Muscle layer of colon (tissue), 2 donors: ENCODE measurements around the gene EYS.

Source experiments
- H3K27ac ChIP-seq: one replicate; pipeline ENCODE4 v1.7.0; 2013; ENCODE audit warnings: low read depth, mild to moderate bottlenecking, low read length, moderate library complexity
- H3K27me3 ChIP-seq, 2 donors: one replicate each; pipeline ENCODE4 v1.7.0; 2013; ENCODE audit warnings: low read length in 2 of 2, mild to moderate bottlenecking in 2 of 2; ENCODE audit not compliant: insufficient read depth in 2 of 2, control insufficient read depth in 1 of 2
- H3K36me3 ChIP-seq: one replicate; pipeline ENCODE4 v1.7.0; 2013; ENCODE audit warnings: mild to moderate bottlenecking, low read length; ENCODE audit not compliant: insufficient read depth
- H3K4me1 ChIP-seq: one replicate; pipeline ENCODE4 v1.7.0; 2013; ENCODE audit warnings: mild to moderate bottlenecking, low read length; ENCODE audit not compliant: insufficient read depth
- H3K4me3 ChIP-seq, 2 donors: one replicate each; pipeline ENCODE4 v1.7.0; 2013; ENCODE audit warnings: low read length in 2 of 2, low read depth in 1 of 2, mild to moderate bottlenecking in 1 of 2, moderate library complexity in 1 of 2
- H3K9ac ChIP-seq: one replicate; pipeline ENCODE4 v1.7.0; 2013; ENCODE audit warnings: low read length
- H3K9me3 ChIP-seq: one replicate; pipeline ENCODE4 v1.7.0; 2013; ENCODE audit warnings: mild to moderate bottlenecking, low read length
- donor health status: abdominal sarcoma.
- donor health status: Adenocarcinoma of cecum.

Gene EYS

GRCh38 chr6:63716169-63716568 is 1990.9 kb downstream of the EYS start:
- no peak overlapping the region for H3K9ac ChIP-seq
- H3K27ac ChIP-seq = no peak overlapping the region
- no peaks in the 10 kb centered on the region for H3K27me3 ChIP-seq
- H3K4me1 ChIP-seq = no peaks in the 10 kb centered on the region
- H3K9me3 ChIP-seq = no peaks in the 10 kb centered on the region
- H3K4me3 ChIP-seq = no peak overlapping the region
- peaks cover 16% of the 10 kb centered on the region for H3K36me3 ChIP-seq

GRCh38 chr6:63714091-63714490 is 1992.9 kb downstream of the EYS start:
- no peak overlapping the region for H3K4me3 ChIP-seq
- no peak overlapping the region for H3K27ac ChIP-seq
- H3K36me3 ChIP-seq = peaks cover 33% of the 10 kb centered on the region
- no peaks in the 10 kb centered on the region for H3K9me3 ChIP-seq
- no peak overlapping the region for H3K9ac ChIP-seq
- no peaks in the 10 kb centered on the region for H3K27me3 ChIP-seq
- no peaks in the 10 kb centered on the region for H3K4me1 ChIP-seq

GRCh38 chr6:63713332-63713731 is 1993.7 kb downstream of the EYS start:
- Histone ChIP-seq H3K9ac (no peak overlapping the region), H3K4me1 (no peaks in the 10 kb centered on the region), H3K27me3 (no peaks in the 10 kb centered on the region), H3K36me3 (peaks cover 34% of the 10 kb centered on the region), H3K4me3 (no peak overlapping the region), H3K27ac (no peak overlapping the region), H3K9me3 (no peaks in the 10 kb centered on the region)

- no peaks in the 10 kb centered on the region for H3K4me1 ChIP-seq
- H3K27me3 ChIP-seq = no peaks in the 10 kb centered on the region
- no peaks in the 10 kb centered on the region for H3K9me3 ChIP-seq
- no peak overlapping the region for H3K4me3 ChIP-seq
- H3K27ac ChIP-seq = no peak overlapping the region
- H3K9ac ChIP-seq = no peak overlapping the region
- H3K36me3 ChIP-seq = peaks cover 61% of the 10 kb centered on the region
These were observed 1997.9 kb downstream of the EYS start for GRCh38 chr6:63709148-63709547.

- no peak overlapping the region for H3K9ac ChIP-seq
- no peaks in the 10 kb centered on the region for H3K9me3 ChIP-seq
- H3K4me1 ChIP-seq = no peaks in the 10 kb centered on the region
- peaks cover 62% of the 10 kb centered on the region for H3K36me3 ChIP-seq
- no peak overlapping the region for H3K4me3 ChIP-seq
- H3K27me3 ChIP-seq = no peaks in the 10 kb centered on the region
- no peak overlapping the region for H3K27ac ChIP-seq
These were observed 1998.4 kb downstream of the EYS start for GRCh38 chr6:63708631-63709030.

GRCh38 chr6:63706630-63707029 is 2000.4 kb downstream of the EYS start:
- H3K4me1 ChIP-seq = no peaks in the 10 kb centered on the region
- no peak overlapping the region for H3K9ac ChIP-seq
- H3K36me3 ChIP-seq = peaks cover 52% of the 10 kb centered on the region
- H3K27ac ChIP-seq = no peak overlapping the region
- no peak overlapping the region for H3K4me3 ChIP-seq
- H3K27me3 ChIP-seq = no peaks in the 10 kb centered on the region
- H3K9me3 ChIP-seq = no peaks in the 10 kb centered on the region

GRCh38 chr6:63705707-63706106 is 2001.3 kb downstream of the EYS start:
- Histone ChIP-seq H3K4me1 (no peaks in the 10 kb centered on the region), H3K9me3 (no peaks in the 10 kb centered on the region), H3K27ac (no peak overlapping the region), H3K4me3 (no peak overlapping the region), H3K36me3 (peaks cover 54% of the 10 kb centered on the region), H3K27me3 (no peaks in the 10 kb centered on the region), H3K9ac (no peak overlapping the region)

- H3K9ac ChIP-seq = no peak overlapping the region
- H3K9me3 ChIP-seq = no peaks in the 10 kb centered on the region
- H3K27ac ChIP-seq = no peak overlapping the region
- H3K4me3 ChIP-seq = no peak overlapping the region
- no peaks in the 10 kb centered on the region for H3K4me1 ChIP-seq
- H3K27me3 ChIP-seq = no peaks in the 10 kb centered on the region
- H3K36me3 ChIP-seq = peaks cover 8% of the 10 kb centered on the region
These were observed 2016.8 kb downstream of the EYS start for GRCh38 chr6:63690221-63690620.

- H3K4me1 ChIP-seq = no peaks in the 10 kb centered on the region
- H3K27ac ChIP-seq = no peak overlapping the region
- H3K4me3 ChIP-seq = no peak overlapping the region
- no peak overlapping the region for H3K9ac ChIP-seq
- H3K36me3 ChIP-seq = peaks cover 16% of the 10 kb centered on the region
- no peaks in the 10 kb centered on the region for H3K27me3 ChIP-seq
- H3K9me3 ChIP-seq = no peaks in the 10 kb centered on the region
These were observed 2017.6 kb downstream of the EYS start for GRCh38 chr6:63689421-63689820.

GRCh38 chr6:63685446-63686379 is 2021.3 kb downstream of the EYS start:
- H3K4me3 ChIP-seq = no peak overlapping the region
- no peaks in the 10 kb centered on the region for H3K27me3 ChIP-seq
- no peak overlapping the region for H3K9ac ChIP-seq
- no peaks in the 10 kb centered on the region for H3K9me3 ChIP-seq
- peaks cover 15% of the 10 kb centered on the region for H3K36me3 ChIP-seq
- no peak overlapping the region for H3K27ac ChIP-seq
- peaks cover 9% of the 10 kb centered on the region for H3K4me1 ChIP-seq

GRCh38 chr6:63683071-63683603 is 2023.9 kb downstream of the EYS start:
- Histone ChIP-seq H3K4me3 (no peak overlapping the region), H3K36me3 (peaks cover 15% of the 10 kb centered on the region), H3K27me3 (no peaks in the 10 kb centered on the region), H3K4me1 (peaks cover 9% of the 10 kb centered on the region), H3K27ac (no peak overlapping the region), H3K9ac (no peak overlapping the region), H3K9me3 (no peaks in the 10 kb centered on the region)

- no peaks in the 10 kb centered on the region for H3K9me3 ChIP-seq
- H3K36me3 ChIP-seq = no peaks in the 10 kb centered on the region
- no peaks in the 10 kb centered on the region for H3K27me3 ChIP-seq
- H3K4me1 ChIP-seq = peaks cover 26% of the 10 kb centered on the region
- H3K4me3 ChIP-seq = no peak overlapping the region
- H3K9ac ChIP-seq = no peak overlapping the region
- H3K27ac ChIP-seq = no peak overlapping the region
These were observed 2029.7 kb downstream of the EYS start for GRCh38 chr6:63677282-63677681.
